ENCODE results near the gene MATN4. TPM values are rescaled to one million over a fixed set of nuclear protein-coding genes. Genes with fewer than 3 reads are reported as not detected.

MATN4 gene
- polyA plus RNA-seq, 1 donor from 2014 or later: not detected

DNA sequence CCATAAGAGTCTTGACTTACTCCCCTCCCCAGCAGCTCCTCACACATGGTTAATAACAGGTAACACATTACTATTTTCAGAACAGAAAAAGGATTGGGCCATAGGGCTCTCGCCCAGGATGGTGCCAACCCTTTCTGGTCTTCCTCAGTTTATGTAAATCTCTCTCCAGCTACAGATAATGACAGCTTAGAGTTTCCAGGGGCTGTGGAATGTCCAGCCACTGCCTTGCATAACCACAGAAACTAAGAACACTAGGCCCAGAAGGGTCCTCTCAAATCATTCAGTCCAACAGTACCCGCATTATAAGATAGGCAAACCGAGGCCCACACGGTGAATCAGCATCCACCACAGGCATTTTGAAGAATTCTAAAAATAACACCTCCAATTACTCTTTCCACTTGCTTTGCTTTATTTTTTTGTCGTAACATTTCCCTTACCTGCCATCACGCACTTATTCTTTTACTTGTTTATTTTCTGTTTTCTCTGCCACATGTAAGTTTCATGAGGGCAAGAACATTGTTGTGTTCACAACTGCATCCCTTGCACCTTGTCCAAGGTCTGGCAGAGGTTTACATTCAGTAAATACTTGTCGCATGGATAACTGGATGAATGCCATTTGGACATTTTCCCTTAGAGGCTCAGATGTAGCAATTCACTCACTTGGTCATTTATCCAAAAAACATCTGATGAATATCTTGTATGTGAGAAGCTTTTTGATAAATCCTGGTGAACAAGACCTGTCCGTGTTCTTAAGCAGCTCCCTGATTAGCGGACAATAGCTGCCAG lies 46.5 kb upstream of the MATN4 start:
- TF ChIP-seq POLR2AphosphoS5 (IDR thresholded peaks at IDR 0.05) (no peak), MXI1 (conservative IDR thresholded peaks at IDR 0.05; ENCODE audit: poor library complexity, severe bottlenecking) (no peak), SMC3 (conservative IDR thresholded peaks at IDR 0.05; ENCODE audit: poor library complexity) (no peak), TAF1 (IDR thresholded peaks at IDR 0.05; ENCODE audit: low read depth) (no peak), EP300 (conservative IDR thresholded peaks at IDR 0.05; ENCODE audit: poor library complexity, severe bottlenecking) (no peak), EZH2 (IDR thresholded peaks at IDR 0.05; ENCODE audit: borderline replicate concordance, insufficient read depth, low read length, poor library complexity, severe bottlenecking) (no peak), RAD21 (conservative IDR thresholded peaks at IDR 0.05) (no peak)
- TF ChIP-seq, protein P1, sequence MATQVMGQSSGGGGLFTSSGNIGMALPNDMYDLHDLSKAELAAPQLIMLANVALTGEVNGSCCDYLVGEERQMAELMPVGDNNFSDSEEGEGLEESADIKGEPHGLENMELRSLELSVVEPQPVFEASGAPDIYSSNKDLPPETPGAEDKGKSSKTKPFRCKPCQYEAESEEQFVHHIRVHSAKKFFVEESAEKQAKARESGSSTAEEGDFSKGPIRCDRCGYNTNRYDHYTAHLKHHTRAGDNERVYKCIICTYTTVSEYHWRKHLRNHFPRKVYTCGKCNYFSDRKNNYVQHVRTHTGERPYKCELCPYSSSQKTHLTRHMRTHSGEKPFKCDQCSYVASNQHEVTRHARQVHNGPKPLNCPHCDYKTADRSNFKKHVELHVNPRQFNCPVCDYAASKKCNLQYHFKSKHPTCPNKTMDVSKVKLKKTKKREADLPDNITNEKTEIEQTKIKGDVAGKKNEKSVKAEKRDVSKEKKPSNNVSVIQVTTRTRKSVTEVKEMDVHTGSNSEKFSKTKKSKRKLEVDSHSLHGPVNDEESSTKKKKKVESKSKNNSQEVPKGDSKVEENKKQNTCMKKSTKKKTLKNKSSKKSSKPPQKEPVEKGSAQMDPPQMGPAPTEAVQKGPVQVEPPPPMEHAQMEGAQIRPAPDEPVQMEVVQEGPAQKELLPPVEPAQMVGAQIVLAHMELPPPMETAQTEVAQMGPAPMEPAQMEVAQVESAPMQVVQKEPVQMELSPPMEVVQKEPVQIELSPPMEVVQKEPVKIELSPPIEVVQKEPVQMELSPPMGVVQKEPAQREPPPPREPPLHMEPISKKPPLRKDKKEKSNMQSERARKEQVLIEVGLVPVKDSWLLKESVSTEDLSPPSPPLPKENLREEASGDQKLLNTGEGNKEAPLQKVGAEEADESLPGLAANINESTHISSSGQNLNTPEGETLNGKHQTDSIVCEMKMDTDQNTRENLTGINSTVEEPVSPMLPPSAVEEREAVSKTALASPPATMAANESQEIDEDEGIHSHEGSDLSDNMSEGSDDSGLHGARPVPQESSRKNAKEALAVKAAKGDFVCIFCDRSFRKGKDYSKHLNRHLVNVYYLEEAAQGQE (IDR thresholded peaks at IDR 0.05; ENCODE audit: borderline replicate concordance): no peak
- TF ChIP-seq, protein P2, sequence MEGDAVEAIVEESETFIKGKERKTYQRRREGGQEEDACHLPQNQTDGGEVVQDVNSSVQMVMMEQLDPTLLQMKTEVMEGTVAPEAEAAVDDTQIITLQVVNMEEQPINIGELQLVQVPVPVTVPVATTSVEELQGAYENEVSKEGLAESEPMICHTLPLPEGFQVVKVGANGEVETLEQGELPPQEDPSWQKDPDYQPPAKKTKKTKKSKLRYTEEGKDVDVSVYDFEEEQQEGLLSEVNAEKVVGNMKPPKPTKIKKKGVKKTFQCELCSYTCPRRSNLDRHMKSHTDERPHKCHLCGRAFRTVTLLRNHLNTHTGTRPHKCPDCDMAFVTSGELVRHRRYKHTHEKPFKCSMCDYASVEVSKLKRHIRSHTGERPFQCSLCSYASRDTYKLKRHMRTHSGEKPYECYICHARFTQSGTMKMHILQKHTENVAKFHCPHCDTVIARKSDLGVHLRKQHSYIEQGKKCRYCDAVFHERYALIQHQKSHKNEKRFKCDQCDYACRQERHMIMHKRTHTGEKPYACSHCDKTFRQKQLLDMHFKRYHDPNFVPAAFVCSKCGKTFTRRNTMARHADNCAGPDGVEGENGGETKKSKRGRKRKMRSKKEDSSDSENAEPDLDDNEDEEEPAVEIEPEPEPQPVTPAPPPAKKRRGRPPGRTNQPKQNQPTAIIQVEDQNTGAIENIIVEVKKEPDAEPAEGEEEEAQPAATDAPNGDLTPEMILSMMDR (IDR thresholded peaks at IDR 0.05; ENCODE audit: poor library complexity, severe bottlenecking): no peak

DNA sequence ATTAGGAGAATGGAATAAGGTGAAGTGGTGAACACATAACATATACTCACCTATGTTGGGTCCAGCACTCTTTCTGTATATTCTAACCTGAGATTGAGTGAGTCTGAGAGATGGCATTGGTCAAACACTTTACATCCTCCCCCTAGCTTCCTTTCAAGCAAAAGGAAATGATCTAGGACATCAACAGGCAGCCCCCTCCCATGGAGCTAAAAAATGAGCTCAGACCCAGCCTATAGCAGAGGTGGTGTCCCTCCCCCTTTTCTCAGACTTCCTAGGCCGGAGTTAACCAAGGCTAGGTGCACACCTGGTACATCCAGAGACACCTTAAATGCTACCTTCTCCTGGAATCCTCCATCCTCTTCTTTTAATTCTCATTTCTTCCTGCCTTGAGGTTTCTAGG lies 45.6 kb upstream of the MATN4 start:
- no peaks in the 10 kb centered on the region for H3F3A ChIP-seq (ENCODE audit: insufficient read depth, low read length, poor library complexity, severe bottlenecking)
- no peak for TF ChIP-seq SMC3 (conservative IDR thresholded peaks at IDR 0.05; ENCODE audit: poor library complexity)
- TF ChIP-seq, protein P2 (IDR thresholded peaks at IDR 0.05; ENCODE audit: poor library complexity, severe bottlenecking): no peak
- no peak for TF ChIP-seq TAF1 (IDR thresholded peaks at IDR 0.05; ENCODE audit: low read depth)
- TF ChIP-seq EZH2 (IDR thresholded peaks at IDR 0.05; ENCODE audit: borderline replicate concordance, insufficient read depth, low read length, poor library complexity, severe bottlenecking): no peak
- TF ChIP-seq POLR2AphosphoS5 (IDR thresholded peaks at IDR 0.05): no peak
- no peak for TF ChIP-seq MXI1 (conservative IDR thresholded peaks at IDR 0.05; ENCODE audit: poor library complexity, severe bottlenecking)
- TF ChIP-seq, protein P1 (IDR thresholded peaks at IDR 0.05; ENCODE audit: borderline replicate concordance): no peak

More for the DNA sequence above, 46.5 kb upstream of the MATN4 start:
- Histone ChIP-seq H3K9me3 (ENCODE audit: low read length) (no peaks in the 10 kb centered on the region), H3K36me3 (ENCODE audit: insufficient read depth, low read length) (no peaks in the 10 kb centered on the region), H3K9ac (ENCODE audit: low read length) (no peak overlapping the region), H4K20me1 (ENCODE audit: insufficient read depth) (no peaks in the 10 kb centered on the region), H3K79me2 (replicated peaks; ENCODE audit: insufficient read depth, low read length) (no peaks in the 10 kb centered on the region), H3F3A (ENCODE audit: insufficient read depth, low read length, poor library complexity, severe bottlenecking) (no peaks in the 10 kb centered on the region), H3K4me3 (ENCODE audit: low read length) (no peak overlapping the region), H3K27me3 (ENCODE audit: insufficient read depth, low read depth, low read length) (no peaks in the 10 kb centered on the region), H3K9me2 (ENCODE audit: insufficient read depth, low read length) (no peaks in the 10 kb centered on the region), H2AFZ (ENCODE audit: low read depth, low read length) (no peak overlapping the region), H3K4me2 (ENCODE audit: low read length) (no peak overlapping the region), H3K27ac (ENCODE audit: low read length) (no peak overlapping the region)

More for the DNA sequence above, 45.6 kb upstream of the MATN4 start:
- H3K27me3 ChIP-seq (ENCODE audit: insufficient read depth, low read depth, low read length): no peaks in the 10 kb centered on the region
- H3K79me2 ChIP-seq (replicated peaks; ENCODE audit: insufficient read depth, low read length): no peaks in the 10 kb centered on the region
- no peaks in the 10 kb centered on the region for H3K9me2 ChIP-seq (ENCODE audit: insufficient read depth, low read length)
- H3K4me2 ChIP-seq (ENCODE audit: low read length): no peak overlapping the region
- H3K9me3 ChIP-seq (ENCODE audit: low read length): no peaks in the 10 kb centered on the region
- no peaks in the 10 kb centered on the region for H3K36me3 ChIP-seq (ENCODE audit: insufficient read depth, low read length)
- H3K9ac ChIP-seq (ENCODE audit: low read length): no peak overlapping the region
- no peak overlapping the region for H2AFZ ChIP-seq (ENCODE audit: low read depth, low read length)
- no peak overlapping the region for H3K4me3 ChIP-seq (ENCODE audit: low read length)
- H4K20me1 ChIP-seq (ENCODE audit: insufficient read depth): no peaks in the 10 kb centered on the region
- no peak overlapping the region for H3K27ac ChIP-seq (ENCODE audit: low read length)
